MCF 10A (cell line): ENCODE data around the gene DCDC1. TPM values are rescaled to one million over a fixed set of nuclear protein-coding genes. Genes with fewer than 3 reads are reported as not detected.

Experiments used
- BruUV-seq: library from RNA; stranded (reverse); fragments of 400-500 nt; replicated peaks from 2 replicates; lab custom pipeline; 2021; lab: Mats Ljungman, UMichigan
- CTCF ChIA-PET: fragments of 300-600 bp; sonication (Branson Sonifier 250); formaldehyde crosslinking; extraction: SDS; loops from one replicate; lab custom pipeline; 2021; ENCODE audit warnings: antibody characterized with exemption, inconsistent platforms; lab: Yijun Ruan, JAX
- POLR2A ChIA-PET: fragments of 300-600, 350-650 bp; sonication (Branson Sonifier 250); formaldehyde crosslinking; extraction: SDS; loops from one replicate; lab custom pipeline; 2020; ENCODE audit warnings: antibody characterized with exemption, inconsistent platforms; lab: Yijun Ruan, JAX
- DNase-seq: peaks from one replicate; pipeline ENCODE4 v3.0.0-alpha.2; 2018; ENCODE audit not compliant: unreplicated experiment
- H3K27ac Mint-ChIP-seq: one replicate; pipeline ENCODE4 v1.8.0; 2022; ENCODE audit warnings: mild to moderate bottlenecking, low read depth, mixed read lengths; ENCODE audit not compliant: unreplicated experiment
- H3K27me3 Mint-ChIP-seq: one replicate; pipeline ENCODE4 v1.8.0; 2022; ENCODE audit warnings: mixed read lengths; ENCODE audit not compliant: insufficient read depth, unreplicated experiment
- H3K36me3 Mint-ChIP-seq: one replicate; pipeline ENCODE4 v1.8.0; 2022; ENCODE audit warnings: mild to moderate bottlenecking, moderate library complexity, mixed read lengths; ENCODE audit not compliant: insufficient read depth, unreplicated experiment
- H3K4me1 Mint-ChIP-seq: one replicate; pipeline ENCODE4 v1.8.0; 2022; ENCODE audit warnings: mixed read lengths; ENCODE audit not compliant: insufficient read depth, unreplicated experiment
- H3K4me3 Mint-ChIP-seq: one replicate; pipeline ENCODE4 v1.8.0; 2022; ENCODE audit warnings: mild to moderate bottlenecking, moderate library complexity, mixed read lengths; ENCODE audit not compliant: unreplicated experiment
- H3K9me3 Mint-ChIP-seq: one replicate; pipeline ENCODE4 v1.8.0; 2022; ENCODE audit warnings: mixed read lengths; ENCODE audit not compliant: unreplicated experiment
- intact Hi-C: fragments of 100-400 bp; cut with micrococcal nuclease; formaldehyde crosslinking; loops from 2 replicates; pipeline ENCODE4 v1.14.1; 2022
- total RNA-seq: library from RNA; stranded (reverse); gene quantifications from 2 replicates; pipeline ENCODE4 v1.2.3, GENCODE V29; 2022
- TF ChIP-seq, protein P1 (sequence below): fragments of 200-600 bp; IDR thresholded peaks from one replicate; pipeline ENCODE4 v1.8.0; 2022; ENCODE audit warnings: antibody characterized with exemption, mild to moderate bottlenecking; ENCODE audit not compliant: unreplicated experiment

Gene DCDC1
- total RNA-seq, 1 experiment from 2014 or later: 0.19 TPM

DNA sequence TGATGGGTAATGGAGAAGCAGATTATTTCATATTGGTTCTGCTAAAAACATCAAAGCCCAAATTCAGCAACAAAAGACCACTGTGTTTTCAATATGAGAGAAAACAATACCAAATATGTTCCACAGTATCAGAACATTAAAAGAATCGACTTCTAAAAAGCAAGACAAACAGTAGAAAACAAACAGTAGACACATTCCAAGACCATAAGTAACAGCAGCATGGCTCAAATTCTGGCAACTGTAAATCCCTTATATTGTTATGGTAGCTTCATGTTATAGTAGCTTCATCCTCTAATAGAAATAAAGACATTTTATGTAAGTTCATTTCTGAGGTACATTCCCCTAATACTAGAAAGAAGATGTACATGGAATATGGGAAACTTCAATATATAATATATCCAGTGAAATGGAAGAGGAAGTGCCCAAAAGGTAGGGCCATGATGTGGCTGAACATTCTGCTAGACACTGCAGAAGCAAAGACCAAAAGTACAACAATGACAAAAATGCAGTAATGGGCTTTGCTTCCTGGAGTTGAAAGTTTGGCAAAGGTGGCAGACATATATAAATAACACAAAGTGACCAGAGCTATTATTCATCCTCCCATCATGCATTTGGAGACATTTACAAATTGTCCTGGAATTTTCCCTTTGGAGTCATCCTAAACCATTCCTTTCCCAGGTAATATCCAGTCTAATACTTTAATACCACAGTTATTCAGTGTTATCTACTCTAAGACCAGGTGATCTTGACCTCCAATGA lies 299.9 kb downstream of the DCDC1 start:
- no TSS peak for BruUV-seq
- no peak overlapping the region for H3K4me3 Mint-ChIP-seq
- DNase-seq: no peak
- ChIA-PET POLR2A (interaction anchor here (0.6 kb wide), 1 partner anchor 1910 kb away, joined by 4 read pairs; no protein-coding TSS in a partner anchor), CTCF (no interaction called here)
- TF ChIP-seq, protein P1, sequence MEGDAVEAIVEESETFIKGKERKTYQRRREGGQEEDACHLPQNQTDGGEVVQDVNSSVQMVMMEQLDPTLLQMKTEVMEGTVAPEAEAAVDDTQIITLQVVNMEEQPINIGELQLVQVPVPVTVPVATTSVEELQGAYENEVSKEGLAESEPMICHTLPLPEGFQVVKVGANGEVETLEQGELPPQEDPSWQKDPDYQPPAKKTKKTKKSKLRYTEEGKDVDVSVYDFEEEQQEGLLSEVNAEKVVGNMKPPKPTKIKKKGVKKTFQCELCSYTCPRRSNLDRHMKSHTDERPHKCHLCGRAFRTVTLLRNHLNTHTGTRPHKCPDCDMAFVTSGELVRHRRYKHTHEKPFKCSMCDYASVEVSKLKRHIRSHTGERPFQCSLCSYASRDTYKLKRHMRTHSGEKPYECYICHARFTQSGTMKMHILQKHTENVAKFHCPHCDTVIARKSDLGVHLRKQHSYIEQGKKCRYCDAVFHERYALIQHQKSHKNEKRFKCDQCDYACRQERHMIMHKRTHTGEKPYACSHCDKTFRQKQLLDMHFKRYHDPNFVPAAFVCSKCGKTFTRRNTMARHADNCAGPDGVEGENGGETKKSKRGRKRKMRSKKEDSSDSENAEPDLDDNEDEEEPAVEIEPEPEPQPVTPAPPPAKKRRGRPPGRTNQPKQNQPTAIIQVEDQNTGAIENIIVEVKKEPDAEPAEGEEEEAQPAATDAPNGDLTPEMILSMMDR: no peak
- H3K36me3 Mint-ChIP-seq: no peaks in the 10 kb centered on the region
- intact Hi-C loops: no loop called here
- peaks cover 20% of the 10 kb centered on the region for H3K27me3 Mint-ChIP-seq
- H3K9me3 Mint-ChIP-seq: no peaks in the 10 kb centered on the region
- H3K4me1 Mint-ChIP-seq: no peaks in the 10 kb centered on the region
- H3K27ac Mint-ChIP-seq: no peak overlapping the region

DNA sequence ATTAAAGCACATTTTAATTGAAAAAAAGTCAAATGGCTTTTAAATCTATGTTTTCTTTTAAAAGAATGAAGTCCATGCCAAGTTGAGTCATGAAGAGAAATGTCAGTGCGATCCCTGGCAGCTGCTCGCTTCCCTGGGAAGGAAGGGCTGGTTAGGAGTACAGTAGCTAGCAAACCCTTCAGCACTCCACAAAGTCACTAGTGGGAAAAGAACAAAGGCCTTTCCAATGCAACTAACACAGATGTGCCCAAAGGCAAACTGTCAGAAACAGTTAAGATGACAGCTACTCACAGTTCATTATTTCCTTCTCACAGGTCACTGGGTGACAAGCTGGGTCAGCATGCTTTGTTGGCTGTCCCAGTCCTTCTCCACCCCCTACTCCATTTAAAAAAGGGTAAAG lies 308.7 kb downstream of the DCDC1 start:
- intact Hi-C loops: no loop called here
- H3K27ac Mint-ChIP-seq: no peak overlapping the region

DNA sequence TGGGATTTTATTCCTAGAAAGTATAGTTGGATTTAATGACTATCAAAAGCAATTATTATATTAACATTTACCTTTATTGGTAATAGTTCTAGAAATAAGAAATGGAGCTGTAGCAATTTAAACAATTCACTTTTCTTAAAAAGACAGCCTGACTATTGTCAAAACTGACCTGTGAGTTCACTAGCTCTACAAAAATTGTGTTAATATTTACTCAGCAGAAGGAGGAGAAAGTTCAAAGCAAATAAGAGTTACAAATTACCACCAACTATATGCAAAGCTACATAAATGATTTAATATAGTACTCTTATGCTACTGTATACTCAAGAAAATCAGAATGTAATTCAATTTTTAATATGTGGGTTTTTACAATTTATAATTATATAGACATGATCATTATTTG lies 310.0 kb downstream of the DCDC1 start:
- ChIA-PET POLR2A (no interaction called here), CTCF (no interaction called here)
- H3K4me3 Mint-ChIP-seq: no peak overlapping the region
- H3K9me3 Mint-ChIP-seq: no peaks in the 10 kb centered on the region
- intact Hi-C loops: no loop called here
- DNase-seq: no peak
- H3K27ac Mint-ChIP-seq: no peak overlapping the region
- peaks cover 61% of the 10 kb centered on the region for H3K27me3 Mint-ChIP-seq
- TF ChIP-seq, protein P1: no peak
- no TSS peak for BruUV-seq
- no peaks in the 10 kb centered on the region for H3K36me3 Mint-ChIP-seq
- H3K4me1 Mint-ChIP-seq: no peaks in the 10 kb centered on the region

More for the DNA sequence above, 308.7 kb downstream of the DCDC1 start:
- H3K9me3 Mint-ChIP-seq: no peaks in the 10 kb centered on the region
- TF ChIP-seq, protein P1: no peak
- POLR2A ChIA-PET: no interaction called here
- BruUV-seq: no TSS peak
- H3K4me1 Mint-ChIP-seq: no peaks in the 10 kb centered on the region
- no peak overlapping the region for H3K4me3 Mint-ChIP-seq
- no peaks in the 10 kb centered on the region for H3K36me3 Mint-ChIP-seq
- CTCF ChIA-PET: interaction anchor here (0.6 kb wide), 1 partner anchor 55 kb away, joined by 3 read pairs; no protein-coding TSS in a partner anchor
- DNase-seq: no peak
- H3K27me3 Mint-ChIP-seq: peaks cover 58% of the 10 kb centered on the region

GRCh38 chr11:31050061-31050765 lies 319.3 kb downstream of the DCDC1 start:
- Mint-ChIP-seq H3K4me3 (no peak overlapping the region), H3K27me3 (peaks cover 83% of the 10 kb centered on the region), H3K4me1 (no peaks in the 10 kb centered on the region), H3K9me3 (peaks cover 8% of the 10 kb centered on the region), H3K27ac (no peak overlapping the region), H3K36me3 (no peaks in the 10 kb centered on the region)
- no TSS peak for BruUV-seq
- TF ChIP-seq, protein P1: no peak
- DNase-seq: no peak
- ChIA-PET CTCF (interaction anchor here (0.6 to 1.1 kb wide), 3 partner anchors 56 to 821 kb away, joined by 3 to 4 read pairs (median 3); no protein-coding TSS in a partner anchor), POLR2A (no interaction called here)
- intact Hi-C loops: no loop called here
